B cell (primary cell): ENCODE measurements around the gene PCDHB10. TPM values are rescaled to one million over a fixed set of nuclear protein-coding genes. Genes with fewer than 3 reads are reported as not detected.
"Not testable (repeated sequence)": the region's sequence is repeated elsewhere in the genome, so short reads cannot be mapped to it uniquely, and the experiment has no call there.

Source experiments
- ATAC-seq: fragments of 200-7000 bp; cut with Tn5 transposase; one replicate; pipeline ENCODE4 v1.10.0; 2021; ENCODE audit warnings: low read depth, mild to moderate bottlenecking, moderate number of reproducible peaks, moderate library complexity
- CTCF ChIA-PET: fragments of 350-600 bp; sonication (Branson Sonifier 250); formaldehyde crosslinking; loops from one replicate; lab custom pipeline; 2021; ENCODE audit warnings: antibody characterized with exemption, inconsistent platforms; lab: Charles Lee
- POLR2A ChIA-PET: fragments of 350-600 bp; sonication (Branson Sonifier 250); formaldehyde crosslinking; loops from one replicate; lab custom pipeline; 2021; ENCODE audit warnings: antibody characterized with exemption; lab: Charles Lee
- DNase-seq: peaks from one replicate; pipeline ENCODE4 v3.0.0; 2013
- H2AFZ ChIP-seq: 2 replicates; pipeline ENCODE4 v1.6.1; 2012; ENCODE audit warnings: mild to moderate bottlenecking, low read depth, low read length; ENCODE audit not compliant: insufficient read depth, poor library complexity, severe bottlenecking
- H3K27ac ChIP-seq, 2 donors: 1 replicate in 1 of 2; 2 replicates in 1 of 2; pipeline ENCODE4 v1.5.1; 2012 to 2013; ENCODE audit warnings: low read length in 2 of 2, mild to moderate bottlenecking in 2 of 2, moderate library complexity in 1 of 2
- H3K27me3 ChIP-seq, 4 experiments: fragments of 200-600 bp in 1 of 4; sonication (generic) in 1 of 4; replicated peaks in 1 of 4; 1 replicate in 2 of 4; 2 replicates in 2 of 4; pipeline versions ENCODE4 v1.6.1 to v1.7.0; 2013 to 2016; ENCODE audit warnings: low read length in 3 of 4, mild to moderate bottlenecking in 2 of 4, mixed read lengths in 1 of 4, moderate library complexity in 1 of 4; ENCODE audit not compliant: insufficient read depth in 4 of 4, control insufficient read depth in 3 of 4; ENCODE audit errors: control extremely low read depth in 1 of 4
- H3K36me3 ChIP-seq, 2 experiments: replicated peaks in 1 of 2; 1 replicate in 1 of 2; 2 replicates in 1 of 2; pipeline versions ENCODE4 v1.6.1 to v1.7.1; 2013; ENCODE audit warnings: low read length in 1 of 2; ENCODE audit not compliant: insufficient read depth in 2 of 2, control insufficient read depth in 1 of 2; ENCODE audit errors: control extremely low read depth in 1 of 2, extremely low read depth in 1 of 2
- H3K4me1 ChIP-seq, 2 donors: fragments of 200-600 bp in 1 of 2; sonication (generic) in 1 of 2; 1 replicate in 1 of 2; 2 replicates in 1 of 2; pipeline versions ENCODE4 v1.5.1 to v1.6.1; 2013 to 2017; ENCODE audit warnings: low read length in 2 of 2; ENCODE audit not compliant: control insufficient read depth in 2 of 2, insufficient read depth in 2 of 2
- H3K4me2 ChIP-seq: replicated peaks from 2 replicates; pipeline ENCODE3; 2012; ENCODE audit warnings: mild to moderate bottlenecking, low read depth, low read length; ENCODE audit not compliant: poor library complexity, severe bottlenecking
- H3K4me3 ChIP-seq, 5 experiments: fragments of 200-600 bp in 1 of 5; sonication (generic) in 1 of 5; 1 replicate in 3 of 5; 2 replicates in 2 of 5; pipeline versions ENCODE4 v1.5.1 to v1.7.0; 2011 to 2016; ENCODE audit warnings: low read length in 4 of 5, mild to moderate bottlenecking in 4 of 5, low read depth in 2 of 5, control low read depth in 1 of 5, moderate library complexity in 1 of 5; ENCODE audit not compliant: insufficient read depth in 1 of 5; ENCODE audit errors: control extremely low read depth in 1 of 5, extremely low read depth in 1 of 5
- H3K79me2 ChIP-seq: fragments of 200-600 bp; sonication (generic); one replicate; pipeline ENCODE4 v1.6.0; 2016; ENCODE audit warnings: low read length; ENCODE audit not compliant: control insufficient read depth, insufficient read depth
- H3K9ac ChIP-seq: fragments of 200-600 bp; sonication (generic); 2 replicates; pipeline ENCODE4 v1.6.1; 2017; ENCODE audit warnings: mild to moderate bottlenecking, low read length, moderate library complexity
- H3K9me3 ChIP-seq, 3 donors: one replicate each; pipeline versions ENCODE4 v1.6.1 to v1.7.1; 2013; ENCODE audit warnings: low read length in 2 of 3; ENCODE audit not compliant: control insufficient read depth in 2 of 3, insufficient read depth in 1 of 3; ENCODE audit errors: control extremely low read depth in 1 of 3
- H4K20me1 ChIP-seq: 2 replicates; pipeline ENCODE4 v1.6.0; 2012; ENCODE audit warnings: mild to moderate bottlenecking, low read length; ENCODE audit not compliant: insufficient read depth, control insufficient read depth, poor library complexity, severe bottlenecking
- H3K27ac Mint-ChIP-seq: one replicate; pipeline ENCODE4 v1.8.0; 2021; ENCODE audit warnings: mixed read lengths
- H3K27me3 Mint-ChIP-seq: one replicate; pipeline ENCODE4 v1.8.0; 2021; ENCODE audit warnings: mixed read lengths
- H3K4me1 Mint-ChIP-seq: one replicate; pipeline ENCODE4 v1.8.0; 2021; ENCODE audit warnings: mixed read lengths
- H3K4me3 Mint-ChIP-seq: one replicate; pipeline ENCODE4 v1.8.0; 2021; ENCODE audit warnings: mixed read lengths
- H3K9me3 Mint-ChIP-seq: one replicate; pipeline ENCODE4 v1.8.0; 2022; ENCODE audit warnings: mixed read lengths; ENCODE audit not compliant: insufficient read depth
- CTCF ChIP-seq: fragments of 200-600 bp; IDR thresholded peaks from one replicate; pipeline ENCODE4 v1.8.0; 2022; ENCODE audit warnings: antibody characterized with exemption, mild to moderate bottlenecking
- EZH2 ChIP-seq: IDR thresholded peaks from 2 replicates; pipeline ENCODE4 v1.6.1; 2012; ENCODE audit warnings: borderline replicate concordance, low read depth, mild to moderate bottlenecking, moderate library complexity, low read length; ENCODE audit not compliant: insufficient read depth, poor library complexity, severe bottlenecking
- WGBS: methylation state at CpG from one replicate; pipeline ENCODE4 v1.1.5; 2013; ENCODE audit warnings: missing lambda C conversion rate; ENCODE audit not compliant: insufficient coverage; 5-methylcytosine and 5-hydroxymethylcytosine counted together
- intact Hi-C: fragments of 100-400 bp; cut with micrococcal nuclease; formaldehyde crosslinking; loops from one replicate; pipeline ENCODE4 v1.10.0; 2022
- polyA plus RNA-seq: library from polyadenylated mRNA; depleted of rRNA; stranded (reverse); fragments of >200 nt; gene quantifications from 2 replicates; pipeline ENCODE4 v1.2.3, GENCODE V29; 2012
- total RNA-seq, 2 donors: library from RNA; stranded (reverse); fragments of 120-200 nt in 1 of 2; gene quantifications; 1 replicate in 1 of 2; 2 replicates in 1 of 2; pipeline versions ENCODE4 v1.2.3 to v1.2.4, GENCODE V29; 2013 to 2022

The PCDHB10 gene
- total and polyA plus RNA-seq, 2 donors (not counting 1 experiment from before 2014, with no cell fraction given), result not detected

GRCh38 chr5:141150224-141150992 lies 41.7 kb upstream of the PCDHB10 start:
- intact Hi-C loops, result no loop called here
- no peaks in the 10 kb centered on the region for H3K79me2 ChIP-seq
- no peak for ATAC-seq
- H2AFZ ChIP-seq, result peak overlapping the region; percentile 17
- H4K20me1 ChIP-seq, result no peaks in the 10 kb centered on the region
- ChIA-PET CTCF (interaction anchor here (0.9 kb wide), 1 partner anchor 414 kb away, joined by 3 read pairs; no protein-coding TSS in a partner anchor), POLR2A (no interaction called here)
- Mint-ChIP-seq H3K27ac (no peak overlapping the region), H3K4me3 (no peak overlapping the region), H3K9me3 (no peaks in the 10 kb centered on the region), H3K4me1 (no peaks in the 10 kb centered on the region), H3K27me3 (peaks cover 19% of the 10 kb centered on the region)
- H3K27ac ChIP-seq, result no peak overlapping the region
- H3K36me3 ChIP-seq, result no peaks in the 10 kb centered on the region
- WGBS, result 51% methylated on average over 33 of the region's 33 CpGs
- H3K4me3 ChIP-seq, result no peak overlapping the region
- no peaks in the 10 kb centered on the region for H3K4me1 ChIP-seq
- TF ChIP-seq EZH2 (no peak), CTCF (no peak)
- H3K27me3 ChIP-seq, result peaks cover 0 to 6% (median 2%) of the 10 kb centered on the region in 4 experiments
- DNase-seq, result no peak
- no peak overlapping the region for H3K9ac ChIP-seq
- peaks cover 0 to 29% (median 9%) of the 10 kb centered on the region in 3 donors for H3K9me3 ChIP-seq
- H3K4me2 ChIP-seq, result no peak overlapping the region

DNA sequence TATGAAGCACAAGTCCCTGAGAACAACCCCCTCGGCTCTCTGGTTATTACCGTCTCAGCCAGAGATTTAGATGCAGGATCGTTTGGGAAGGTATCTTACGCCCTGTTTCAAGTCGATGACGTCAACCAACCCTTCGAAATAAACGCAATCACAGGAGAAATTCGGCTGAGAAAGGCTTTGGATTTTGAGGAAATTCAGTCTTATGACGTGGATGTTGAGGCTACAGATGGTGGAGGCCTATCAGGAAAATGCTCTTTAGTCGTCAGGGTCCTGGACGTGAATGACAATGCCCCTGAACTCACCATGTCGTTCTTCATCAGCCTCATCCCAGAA lies 41.2 kb upstream of the PCDHB10 start:
- no peak overlapping the region for H3K4me3 ChIP-seq
- peaks cover 0 to 8% (median 5%) of the 10 kb centered on the region in 4 experiments for H3K27me3 ChIP-seq
- CTCF ChIA-PET, result no interaction called here
- 48% methylated on average over 13 of the region's 13 CpGs for WGBS
- no peaks in the 10 kb centered on the region for H4K20me1 ChIP-seq
- no peak overlapping the region for H2AFZ ChIP-seq
- intact Hi-C loops, result no loop called here
- H3K27ac ChIP-seq, result no peak overlapping the region
- ATAC-seq, result no peak
- no peak for DNase-seq
- Mint-ChIP-seq H3K4me1 (no peaks in the 10 kb centered on the region), H3K27me3 (peaks cover 21% of the 10 kb centered on the region), H3K9me3 (no peaks in the 10 kb centered on the region), H3K27ac (no peak overlapping the region), H3K4me3 (no peak overlapping the region)
- H3K36me3 ChIP-seq, result no peaks in the 10 kb centered on the region
- H3K4me1 ChIP-seq, result no peaks in the 10 kb centered on the region
- TF ChIP-seq CTCF, result no peak
- TF ChIP-seq EZH2, result no peak
- no peak overlapping the region for H3K9ac ChIP-seq
- H3K4me2 ChIP-seq, result no peak overlapping the region
- H3K79me2 ChIP-seq, result no peaks in the 10 kb centered on the region
- H3K9me3 ChIP-seq, result peaks cover 0 to 31% (median 9%) of the 10 kb centered on the region in 3 donors
- POLR2A ChIA-PET, result no interaction called here

DNA sequence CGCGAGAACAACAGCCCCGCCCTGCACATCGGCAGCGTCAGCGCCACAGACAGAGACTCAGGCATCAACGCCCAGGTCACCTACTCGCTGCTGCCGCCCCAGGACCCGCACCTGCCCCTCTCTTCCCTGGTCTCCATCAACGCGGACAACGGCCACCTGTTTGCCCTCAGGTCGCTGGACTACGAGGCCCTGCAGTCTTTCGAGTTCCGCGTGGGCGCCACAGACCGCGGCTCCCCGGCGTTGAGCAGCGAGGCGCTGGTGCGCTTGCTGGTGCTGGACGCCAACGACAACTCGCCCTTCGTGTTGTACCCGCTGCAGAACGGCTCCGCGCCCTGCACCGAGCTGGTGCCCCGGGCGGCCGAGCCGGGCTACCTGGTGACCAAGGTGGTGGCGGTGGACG lies 40.5 kb upstream of the PCDHB10 start:
- H3K4me3 ChIP-seq, H3K9me3 Mint-ChIP-seq, H3K27ac ChIP-seq, DNase-seq, H3K4me3 Mint-ChIP-seq, H3K4me1 Mint-ChIP-seq, H3K4me1 ChIP-seq, ATAC-seq, H3K4me2 ChIP-seq, H2AFZ ChIP-seq, POLR2A ChIA-PET, H3K9ac ChIP-seq, intact Hi-C loops, H3K36me3 ChIP-seq, CTCF ChIA-PET, H4K20me1 ChIP-seq, H3K27ac Mint-ChIP-seq, H3K27me3 ChIP-seq, H3K79me2 ChIP-seq: not testable (repeated sequence)
- peaks cover 28% of the 10 kb centered on the region for H3K27me3 Mint-ChIP-seq
- WGBS, result 48% methylated on average over 22 of the region's 41 CpGs
- H3K9me3 ChIP-seq, result peaks cover 0 to 36% (median 9%) of the 10 kb centered on the region in 3 donors
